Measurements from ENCODE around the gene FOXO4. TPM values are rescaled to one million over a fixed set of nuclear protein-coding genes. Genes with fewer than 3 reads are reported as not detected.

The FOXO4 gene
- total and polyA plus RNA-seq, 11 donors = 23.2 to 48.7 (median 32.7) TPM

- intact Hi-C loops (cut with DNase I) = loop anchor here in 1 of 10 donors (10.0 kb wide), 1 partner anchor 107 kb away; the partner anchor contains the start of gene ZMYM3
- no peak for ATAC-seq
- H3K4me3 ChIP-seq = no peak overlapping the region
Observed at GRCh38 chrX:71147496-71148277, 52.0 kb downstream of the FOXO4 start.

GRCh38 chrX:71148278-71148663 is 52.6 kb downstream of the FOXO4 start:
- Histone ChIP-seq H3K27me3 (peaks cover 0 to 3% (median 0%) of the 10 kb centered on the region in 9 donors), H3K4me1 (peaks cover 0 to 9% (median under 1%) of the 10 kb centered on the region in 12 donors), H3K27ac (no peak overlapping the region), H3K9me3 (no peaks in the 10 kb centered on the region), H3K36me3 (no peaks in the 10 kb centered on the region), H3K4me3 (no peak overlapping the region)
- TF ChIP-seq CTCF (IDR thresholded peaks at IDR 0.05) (no peak), POLR2A (IDR thresholded peaks at IDR 0.05) (no peak)
- DNase-seq (no peak), ATAC-seq (no peak)
- intact Hi-C loops (cut with DNase I) = loop anchor here in 1 of 10 donors (10.0 kb wide), 1 partner anchor 107 kb away; the partner anchor contains the start of gene ZMYM3
- WGBS, 4 donors = 77 to 100% (median 81%) methylated on average over 1 to 8 of the region's 8 CpGs

More at GRCh38 chrX:71147496-71148277, 52.0 kb downstream of the FOXO4 start:
- no peak overlapping the region for H3K27ac ChIP-seq
- H3K4me1 ChIP-seq = peaks cover 0 to 12% (median 2%) of the 10 kb centered on the region in 12 donors
- no peak for DNase-seq
- H3K27me3 ChIP-seq = peaks cover 0 to 3% (median 0%) of the 10 kb centered on the region in 9 donors
- TF ChIP-seq CTCF (IDR thresholded peaks at IDR 0.05) (no peak), POLR2A (IDR thresholded peaks at IDR 0.05) (no peak)
- no peaks in the 10 kb centered on the region for H3K9me3 ChIP-seq
- H3K36me3 ChIP-seq = peaks cover 0 to 2% (median 0%) of the 10 kb centered on the region in 9 donors
- 81 to 87% (median 83%) methylated on average over 18 to 28 of the region's 28 CpGs for WGBS, 4 donors

GRCh38 chrX:71151366-71151765 is 55.7 kb downstream of the FOXO4 start:
- WGBS, 4 donors = 64 to 72% (median 68%) methylated on average over 7 of the region's 7 CpGs
- TF ChIP-seq POLR2A (IDR thresholded peaks at IDR 0.05) = no peak
- TF ChIP-seq CTCF (IDR thresholded peaks at IDR 0.05) = no peak

More at GRCh38 chrX:71151366-71151765, 55.7 kb downstream of the FOXO4 start:
- H3K27me3 ChIP-seq = peaks cover 0 to 3% (median 0%) of the 10 kb centered on the region in 9 donors
- no peak overlapping the region for H3K27ac ChIP-seq
- ATAC-seq (no peak), DNase-seq (no peak)
- H3K4me1 ChIP-seq = peaks cover 0 to 5% (median 0%) of the 10 kb centered on the region in 12 donors
- no peak overlapping the region for H3K4me3 ChIP-seq
- H3K9me3 ChIP-seq = no peaks in the 10 kb centered on the region
- no peaks in the 10 kb centered on the region for H3K36me3 ChIP-seq
- intact Hi-C loops (cut with DNase I) = loop anchor here in 1 of 10 donors (10.0 kb wide), 1 partner anchor 63 kb away; no protein-coding TSS in a partner anchor

Other genes with a start within 250 kb of the FOXO4 start
- not detected for gene TEX11, start 187.1 kb upstream of the FOXO4 start, total RNA-seq
- gene TEX11, start 187.1 kb upstream of the FOXO4 start, polyA plus RNA-seq = not detected
- not detected for gene SLC7A3, start 164.8 kb upstream of the FOXO4 start, total RNA-seq
- gene SLC7A3, start 164.8 kb upstream of the FOXO4 start, polyA plus RNA-seq = not detected
- 10 to 100 TPM; 40.2 to 62.5 (median 47.7) TPM for gene SNX12, start 27.5 kb upstream of the FOXO4 start, total RNA-seq
- gene SNX12, start 27.5 kb upstream of the FOXO4 start, polyA plus RNA-seq = 10 to 100 TPM; 20.8 to 64.5 TPM
- gene CXorf65, start 10.9 kb downstream of the FOXO4 start, total RNA-seq = not detected
- gene CXorf65, start 10.9 kb downstream of the FOXO4 start, polyA plus RNA-seq = not detected
- 10 to 100 TPM in 2 of 9 donors, 1 to 10 TPM in 4, under 1 TPM in 3; 0.44 to 25.2 (median 2.1) TPM for gene IL2RG, start 15.7 kb downstream of the FOXO4 start, total RNA-seq
- gene IL2RG, start 15.7 kb downstream of the FOXO4 start, polyA plus RNA-seq = 1 to 10 TPM; 1.4 to 2.0 TPM
- 10 to 100 TPM; 15.0 to 37.4 (median 25.8) TPM for gene MED12, start 22.7 kb downstream of the FOXO4 start, total RNA-seq
- gene MED12, start 22.7 kb downstream of the FOXO4 start, polyA plus RNA-seq = 1 to 10 TPM; 6.2 to 8.9 TPM
- gene NLGN3, start 49.0 kb downstream of the FOXO4 start, total RNA-seq = 1 to 10 TPM in 1 of 9 donors, under 1 TPM in 8; 0.14 to 1.3 (median 0.52) TPM
- under 1 TPM; 0.15 to 0.19 TPM for gene NLGN3, start 49.0 kb downstream of the FOXO4 start, polyA plus RNA-seq
- gene GJB1, start 127.4 kb downstream of the FOXO4 start, total RNA-seq = not detected
- not detected for gene GJB1, start 127.4 kb downstream of the FOXO4 start, polyA plus RNA-seq
- gene ZMYM3, start 158.3 kb downstream of the FOXO4 start, total RNA-seq = 10 to 100 TPM; 11.3 to 22.9 (median 15.2) TPM
- 1 to 10 TPM; 5.1 to 6.8 TPM for gene ZMYM3, start 158.3 kb downstream of the FOXO4 start, polyA plus RNA-seq
- 100 to 1,000 TPM in 7 of 9 donors, 10 to 100 TPM in 2; 97.0 to 177 (median 113) TPM for gene NONO, start 187.8 kb downstream of the FOXO4 start, total RNA-seq
- 100 to 1,000 TPM in 1 of 2 donors, 10 to 100 TPM in 1; 38.9 to 125 TPM for gene NONO, start 187.8 kb downstream of the FOXO4 start, polyA plus RNA-seq
- 100 to 1,000 TPM in 2 of 9 donors, 10 to 100 TPM in 7; 64.2 to 162 (median 84.9) TPM for gene ITGB1BP2, start 205.9 kb downstream of the FOXO4 start, total RNA-seq
- 10 to 100 TPM; 90.4 to 91.7 TPM for gene ITGB1BP2, start 205.9 kb downstream of the FOXO4 start, polyA plus RNA-seq